ENCODE data around the gene SPEF2.

SPEF2 gene

DNA sequence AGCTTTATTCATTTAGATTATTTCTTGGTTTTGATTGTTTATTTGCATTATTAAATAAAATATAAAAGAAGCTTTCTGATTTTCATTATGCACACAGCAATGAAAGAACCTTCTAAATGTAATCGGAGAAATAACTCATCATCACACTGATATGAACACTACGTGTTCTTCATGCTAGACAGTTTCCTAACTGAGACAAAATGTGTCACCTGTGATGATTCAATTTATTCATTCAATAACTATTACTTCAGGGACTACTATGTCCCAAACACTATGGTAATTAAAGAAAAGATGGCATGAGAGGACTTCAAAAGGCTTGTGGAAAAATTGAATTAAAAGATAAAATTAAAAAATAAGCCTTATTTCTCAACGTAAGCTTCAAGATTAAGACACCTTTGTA is 118.1 kb downstream of the SPEF2 start:
- no peak for DNase-seq

DNA sequence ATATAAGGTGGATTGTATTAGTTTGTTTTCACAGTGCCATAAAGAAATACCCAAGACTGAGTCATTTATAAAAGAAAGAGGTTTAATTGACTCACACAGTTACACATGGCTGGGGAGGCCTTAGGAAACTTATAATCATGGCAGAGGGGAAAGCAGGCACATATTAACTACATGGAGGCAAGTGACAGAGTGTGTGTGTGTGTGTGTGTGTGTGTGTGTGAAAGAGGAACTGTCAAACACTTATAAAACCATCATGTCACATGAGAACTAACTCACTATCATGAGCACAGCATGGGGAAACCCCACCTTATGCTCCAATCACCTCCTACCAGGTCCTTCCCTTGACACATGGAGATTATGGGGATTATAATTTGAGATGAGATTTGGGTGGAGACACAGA is 118.6 kb downstream of the SPEF2 start:
- no peak for DNase-seq

DNA sequence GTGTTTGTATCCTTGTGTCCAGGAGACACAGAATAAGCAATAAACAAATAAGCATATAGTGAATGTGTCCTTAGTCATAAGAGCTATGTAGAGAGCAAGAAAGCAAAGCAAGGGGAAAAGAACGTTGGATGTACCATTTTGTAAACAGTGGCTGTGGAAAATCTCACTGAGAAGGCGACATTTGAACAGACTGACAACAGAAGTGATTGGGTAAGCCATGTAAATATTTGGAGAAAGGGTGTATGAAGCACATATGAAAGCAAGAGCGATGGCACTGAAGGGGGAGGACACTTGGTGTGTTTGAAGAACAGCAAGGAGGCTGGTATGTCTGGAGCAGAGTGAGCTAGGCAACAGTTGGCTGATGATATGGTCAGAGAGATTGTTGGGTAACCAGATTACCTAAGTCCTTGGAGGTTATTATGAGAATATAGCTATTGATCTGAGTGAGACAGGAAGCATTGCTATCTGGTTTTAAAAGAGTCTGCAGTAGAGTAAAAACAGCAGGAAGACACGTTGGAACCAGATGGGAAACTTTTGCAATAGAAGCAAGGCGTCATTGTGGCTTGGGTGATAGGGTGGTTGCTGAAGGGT is 123.6 kb downstream of the SPEF2 start:
- DNase-seq: no peak

DNA sequence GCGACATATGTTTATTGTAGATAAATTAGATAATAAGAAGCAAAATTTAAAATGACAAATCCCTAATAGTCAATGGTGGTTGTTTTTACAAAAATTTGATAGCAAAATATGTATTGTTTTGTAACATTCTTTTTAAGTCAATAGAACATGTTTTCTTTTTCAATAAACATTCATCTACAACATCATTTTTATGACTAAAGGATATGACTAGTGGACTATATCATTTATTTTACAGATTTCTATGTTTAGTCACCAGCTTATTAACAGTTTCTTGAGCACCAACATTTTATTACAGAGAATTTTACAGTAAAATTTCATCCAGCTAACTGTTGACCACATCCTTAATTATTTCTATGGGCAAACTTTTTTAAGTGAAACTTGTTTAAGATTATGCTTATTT is 124.3 kb downstream of the SPEF2 start:
- DNase-seq: no peak

DNA sequence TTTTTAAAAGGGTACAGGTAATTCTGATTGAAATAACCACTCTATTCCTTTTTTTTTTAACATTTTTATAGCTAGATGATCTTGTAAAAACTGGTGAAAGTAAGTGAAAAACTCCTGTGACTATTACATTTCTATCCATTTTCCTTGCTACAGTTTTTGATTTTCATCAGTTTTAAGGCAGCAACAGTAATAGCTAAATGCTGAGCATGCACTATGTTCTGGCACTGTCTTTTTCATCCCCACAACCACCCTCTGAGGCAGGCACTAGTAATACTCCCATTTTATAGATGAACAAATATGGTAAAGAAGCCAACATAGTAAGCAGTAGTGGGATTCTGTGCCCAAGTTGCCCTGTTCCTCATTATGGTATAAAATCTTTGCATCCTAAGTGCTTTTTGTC is 126.0 kb downstream of the SPEF2 start:
- DNase-seq: no peak

DNA sequence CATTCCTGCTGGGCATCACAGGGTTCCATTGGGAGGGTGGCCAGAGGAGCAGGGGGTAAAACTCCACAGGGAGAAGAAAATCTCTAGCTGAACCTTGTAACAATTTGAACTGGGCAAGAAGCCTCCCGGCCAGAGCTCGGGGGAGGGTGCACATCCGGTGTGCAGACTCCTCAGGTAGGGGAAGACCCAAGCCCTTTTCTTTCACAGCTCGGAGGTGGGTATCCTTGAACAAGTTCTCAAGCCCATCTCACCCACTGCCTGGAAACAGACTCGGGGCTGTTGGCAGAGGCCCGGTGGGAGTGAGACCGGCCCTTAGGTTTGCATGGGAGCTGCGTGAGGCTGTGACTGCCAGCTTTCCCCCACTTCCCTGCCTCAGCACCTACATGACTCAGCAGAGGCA is 127.5 kb downstream of the SPEF2 start:
- DNase-seq: no peak

DNA sequence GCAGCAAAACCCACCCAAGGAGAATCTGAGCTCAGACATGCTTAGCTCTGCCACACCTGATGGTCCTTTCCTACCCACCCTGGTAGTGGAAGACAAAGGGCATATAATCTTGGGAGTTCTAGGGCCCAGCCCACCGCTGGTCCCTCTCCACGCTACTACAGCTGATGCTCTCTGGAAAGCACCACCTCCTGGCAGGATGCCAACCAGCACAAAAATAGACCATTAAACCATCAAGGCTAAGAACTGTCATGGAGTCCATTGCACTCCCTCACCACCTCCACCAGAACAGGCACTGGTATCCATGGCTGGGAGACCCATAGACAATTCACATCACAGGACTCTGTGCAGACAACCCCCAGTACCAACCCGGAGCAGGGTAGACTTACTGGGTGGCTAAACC is 128.0 kb downstream of the SPEF2 start:
- no peak for DNase-seq

DNA sequence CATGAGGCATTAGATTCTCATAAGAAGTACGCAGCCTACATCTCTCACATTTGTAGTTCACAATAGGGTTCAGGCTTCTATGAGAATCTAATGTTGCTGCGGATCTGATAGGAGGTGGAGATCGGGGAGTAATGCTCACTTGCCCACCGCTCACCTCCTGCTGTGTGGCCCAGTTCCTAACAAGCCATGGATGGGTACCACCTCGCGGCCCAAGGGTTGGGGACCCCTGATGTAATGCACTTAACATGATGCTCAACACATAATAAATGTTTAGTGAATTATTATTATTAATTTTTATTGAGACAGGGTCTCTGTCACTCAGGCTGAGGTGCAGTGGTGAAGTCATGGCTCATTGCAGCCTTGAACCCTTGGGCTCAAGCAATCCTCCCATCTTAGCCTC is 134.3 kb downstream of the SPEF2 start:
- no peak for DNase-seq

DNA sequence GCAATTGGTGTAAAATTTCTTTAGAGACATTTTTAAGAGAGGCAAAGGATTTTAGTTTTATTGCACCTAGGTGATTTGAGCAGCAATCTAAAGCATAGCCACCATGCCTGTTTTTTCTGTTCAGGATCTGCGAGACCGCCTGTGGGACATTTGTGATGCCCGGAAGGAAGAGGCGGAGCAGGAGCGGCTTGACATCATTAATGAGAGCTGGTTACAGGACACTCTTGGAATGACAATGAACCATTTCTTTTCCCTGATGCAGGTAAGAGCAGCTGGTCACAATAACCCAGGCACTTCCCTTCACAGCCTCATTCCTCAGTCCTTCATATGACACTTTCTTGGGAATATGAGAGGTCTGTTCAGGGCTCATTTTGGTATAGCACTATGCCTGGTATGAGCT is 135.8 kb downstream of the SPEF2 start:
- DNase-seq: no peak

DNA sequence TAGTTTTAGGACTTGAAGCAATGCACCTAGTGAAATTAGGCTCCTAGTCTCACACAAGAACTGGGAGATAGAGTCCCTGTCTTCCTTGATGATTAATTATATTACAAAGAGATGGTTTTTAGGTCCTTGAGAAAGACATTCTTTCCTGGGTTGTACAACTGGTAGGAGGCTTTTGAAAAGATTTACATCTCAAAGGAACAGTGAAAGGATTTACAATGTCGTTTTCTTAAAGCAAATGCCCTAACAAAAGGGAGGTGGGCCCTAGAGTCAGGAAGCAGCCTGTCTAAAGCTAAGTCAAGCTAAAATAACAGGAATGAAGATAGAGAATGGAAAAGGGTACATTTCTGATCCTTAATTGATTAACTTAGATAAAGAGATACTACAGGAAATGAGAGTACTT is 136.8 kb downstream of the SPEF2 start:
- DNase-seq: no peak

DNA sequence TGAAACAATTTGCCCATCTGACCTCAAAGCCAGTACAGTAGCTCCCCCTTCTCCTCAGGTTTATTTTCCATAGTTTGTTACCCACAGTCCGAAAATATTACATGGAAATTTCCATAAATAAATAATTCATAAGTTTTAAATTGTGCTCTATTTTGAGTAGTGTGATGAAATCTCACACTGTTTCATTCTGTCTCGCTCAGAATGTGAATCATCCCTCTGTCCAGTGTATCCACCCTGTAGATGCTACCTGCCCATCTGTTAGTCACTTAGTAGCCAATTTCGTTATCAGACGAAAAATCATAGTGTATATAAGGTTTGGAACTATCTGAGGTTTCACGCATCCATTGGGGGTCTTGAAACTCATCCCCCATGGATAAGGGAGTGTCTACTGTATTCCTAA is 138.3 kb downstream of the SPEF2 start:
- DNase-seq: no peak

DNA sequence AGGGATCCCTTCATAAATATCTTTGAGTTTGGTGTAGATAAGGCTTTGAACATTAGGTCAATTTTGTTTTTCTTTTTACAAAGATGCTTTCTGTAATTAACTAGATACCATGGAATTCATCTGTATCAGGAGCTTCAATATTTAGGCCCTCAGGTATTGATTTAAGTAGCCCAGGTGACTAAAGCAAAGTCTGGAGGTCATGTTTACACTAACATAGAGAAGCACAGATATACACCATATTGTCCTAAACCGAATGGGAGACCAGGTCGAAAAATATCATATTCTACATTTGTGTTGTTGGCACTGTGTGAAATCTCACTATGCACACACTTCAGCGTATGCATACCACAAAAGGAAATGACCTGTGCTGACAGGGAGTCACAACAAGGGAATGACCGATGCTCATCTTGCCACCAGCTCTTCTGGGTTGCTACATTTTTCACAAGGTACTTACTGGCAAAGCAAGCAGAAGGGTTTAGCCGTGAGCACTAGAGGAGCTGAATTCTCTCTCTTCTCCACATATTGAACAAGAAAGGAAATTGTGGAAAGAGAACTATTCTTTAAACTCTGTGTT is 140.6 kb downstream of the SPEF2 start:
- no peak for DNase-seq

DNA sequence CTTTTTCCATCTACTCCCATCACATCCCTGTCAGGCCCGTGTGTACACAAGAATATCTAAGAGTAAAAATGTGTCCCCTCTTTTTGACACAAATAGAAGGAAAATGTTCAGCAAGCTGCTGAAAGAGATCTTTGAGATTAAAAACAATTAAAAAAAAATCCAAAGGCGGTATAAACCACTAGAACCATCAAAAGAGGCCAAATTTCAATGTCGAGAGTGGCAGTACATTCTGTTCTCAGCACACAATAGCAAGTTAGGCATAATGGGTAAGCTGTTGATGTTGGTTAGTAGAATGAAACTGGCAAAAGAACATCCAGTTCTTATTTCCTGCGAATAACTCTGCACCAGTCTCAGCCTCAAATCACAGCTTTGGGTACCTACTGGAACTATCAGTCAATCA is 143.9 kb downstream of the SPEF2 start:
- no peak for DNase-seq

DNA sequence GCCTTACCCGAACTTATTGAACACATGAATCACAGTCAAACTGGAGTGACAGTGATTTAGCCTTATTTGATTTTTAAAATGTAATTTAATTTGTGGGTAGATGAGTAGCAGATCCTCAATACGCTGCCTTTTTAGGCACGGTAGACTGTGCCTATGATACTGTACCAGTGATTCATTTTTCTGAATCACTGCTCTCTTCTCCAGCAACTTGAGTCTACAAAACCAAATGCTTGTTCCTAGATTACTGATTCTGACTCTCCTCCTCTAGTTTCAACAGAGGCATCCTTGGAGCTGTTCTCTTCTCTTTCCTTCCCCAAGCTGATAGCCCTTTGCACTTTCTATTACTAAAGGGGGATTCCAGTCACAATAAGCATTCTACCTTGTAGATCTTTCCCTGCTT is 144.7 kb downstream of the SPEF2 start:
- no peak for DNase-seq

DNA sequence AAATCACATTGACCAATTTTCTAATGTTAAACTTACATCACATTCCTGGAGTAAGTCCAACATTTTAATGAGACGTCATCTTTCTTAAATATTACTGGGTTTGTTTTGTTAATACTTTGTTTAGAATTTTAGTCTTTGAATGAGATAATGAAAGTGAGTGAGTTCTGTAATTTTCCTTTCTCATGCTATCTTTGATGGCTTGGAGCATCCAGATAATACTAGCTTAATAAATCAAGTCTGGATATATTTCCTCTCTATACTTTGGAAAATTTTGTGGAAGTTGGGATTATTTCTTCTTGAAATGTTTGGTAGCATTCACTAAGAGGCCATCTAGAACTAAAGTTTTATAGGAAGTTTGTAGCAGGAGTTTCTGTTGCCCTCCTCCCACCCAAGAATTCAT is 148.3 kb downstream of the SPEF2 start:
- no peak for DNase-seq

DNA sequence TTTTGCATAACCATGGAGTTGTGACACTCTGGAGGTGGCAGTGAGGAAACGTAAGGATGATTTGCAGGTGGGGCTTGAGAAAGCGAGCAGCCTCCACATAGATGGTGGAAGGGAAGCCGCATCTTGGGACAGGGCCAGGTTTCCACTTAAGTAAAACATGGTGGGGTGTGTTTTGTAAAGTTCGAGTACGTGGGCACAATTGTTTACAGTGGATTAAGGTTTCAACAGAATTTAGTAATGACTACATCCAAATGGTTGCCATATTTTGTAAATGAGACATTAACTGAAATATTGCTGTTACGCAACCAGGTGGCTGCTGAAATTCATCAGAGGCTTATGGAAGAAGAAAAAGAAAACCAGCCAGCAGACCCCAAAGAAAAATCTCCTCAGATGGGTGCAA is 153.6 kb downstream of the SPEF2 start:
- DNase-seq: no peak

DNA sequence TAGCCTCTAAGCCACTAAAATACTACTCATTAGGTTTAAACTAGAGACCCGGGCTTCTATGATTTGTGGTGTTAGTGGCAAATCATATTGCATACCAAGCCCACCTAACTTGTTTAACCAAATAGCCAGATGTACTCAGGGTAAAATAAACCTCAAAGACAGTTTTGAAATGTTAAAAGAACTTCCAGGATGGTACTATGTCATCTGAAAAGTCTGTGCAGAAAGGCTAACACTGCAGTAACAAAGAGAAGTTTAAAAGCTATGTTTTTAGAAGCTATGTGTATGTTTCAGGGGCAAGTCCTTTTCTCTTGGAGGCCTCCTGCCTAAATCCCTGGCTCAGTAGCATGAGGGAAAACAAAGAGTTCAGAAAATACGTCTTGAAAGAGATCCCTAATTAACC is 154.2 kb downstream of the SPEF2 start:
- DNase-seq: no peak

DNA sequence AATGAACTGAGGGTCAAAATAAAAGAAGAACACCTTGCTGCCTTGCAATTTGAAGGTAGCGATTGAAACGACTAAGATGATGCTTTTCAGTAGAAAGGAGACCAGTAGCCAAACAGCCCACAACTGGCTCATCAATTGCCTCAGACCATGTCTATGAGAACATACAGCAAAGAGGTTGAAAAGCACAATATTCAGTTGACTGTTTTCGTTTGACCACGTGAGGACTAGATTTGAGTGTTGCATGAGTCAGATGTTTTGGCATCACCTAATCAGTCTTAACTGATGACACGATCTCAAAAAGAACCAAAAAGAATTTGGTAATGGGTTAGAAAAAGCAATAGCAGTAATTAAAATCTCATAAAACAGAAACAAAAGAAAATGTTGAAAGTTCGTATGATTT is 156.3 kb downstream of the SPEF2 start:
- peak; percentile 21 for DNase-seq

DNA sequence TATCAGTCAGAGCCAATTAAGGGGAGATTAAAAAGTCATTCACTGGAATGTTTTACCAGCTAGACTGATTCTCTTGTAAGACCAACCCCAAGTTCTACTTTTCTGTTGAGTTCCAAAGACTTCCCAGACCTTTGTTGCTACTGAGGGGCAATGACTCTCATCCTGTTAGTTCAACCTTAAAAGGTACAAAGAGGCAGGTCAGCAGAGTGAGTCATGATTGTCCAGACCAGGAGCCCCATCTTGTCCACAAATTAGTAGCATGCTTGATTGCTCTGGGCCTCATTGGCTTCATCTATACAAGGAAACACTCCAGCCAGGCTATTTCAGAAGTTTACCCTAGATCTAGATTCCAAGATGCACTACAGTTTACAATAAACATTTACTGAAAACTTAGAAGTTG is 159.1 kb downstream of the SPEF2 start:
- no peak for DNase-seq

DNA sequence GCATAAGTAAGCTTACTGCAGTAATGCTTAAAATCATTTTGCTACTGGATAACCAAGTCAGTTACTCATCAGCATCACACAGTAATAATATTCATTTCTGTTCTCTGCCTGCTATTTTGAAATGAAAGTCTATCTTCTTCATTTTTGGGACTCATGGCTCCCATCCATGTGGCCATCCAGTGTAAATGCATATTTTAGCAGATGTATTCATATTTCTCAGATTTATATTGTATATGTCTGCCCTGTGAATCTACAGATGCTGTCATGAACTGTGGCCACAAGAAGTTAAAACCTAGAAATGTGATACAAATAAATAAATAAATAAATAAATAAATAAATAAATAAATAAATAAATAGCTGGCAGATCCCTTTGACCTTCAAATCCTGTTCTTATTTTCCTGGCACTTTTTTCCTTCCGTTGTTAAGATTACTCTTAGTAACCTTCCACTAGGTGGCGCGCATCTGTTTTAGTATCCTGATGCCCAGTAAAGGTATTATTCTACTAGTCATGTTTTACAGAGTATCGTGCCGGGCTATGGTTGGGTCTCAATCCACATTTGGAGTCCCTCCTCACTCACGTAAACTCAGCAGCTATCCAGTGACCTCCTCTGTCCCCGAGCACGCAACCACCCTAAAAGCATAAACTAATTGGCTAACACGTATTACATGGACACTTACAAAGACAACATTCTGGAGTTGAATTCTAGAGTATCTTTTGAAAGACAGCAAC is 159.9 kb downstream of the SPEF2 start:
- peak; percentile 84 for DNase-seq

DNA sequence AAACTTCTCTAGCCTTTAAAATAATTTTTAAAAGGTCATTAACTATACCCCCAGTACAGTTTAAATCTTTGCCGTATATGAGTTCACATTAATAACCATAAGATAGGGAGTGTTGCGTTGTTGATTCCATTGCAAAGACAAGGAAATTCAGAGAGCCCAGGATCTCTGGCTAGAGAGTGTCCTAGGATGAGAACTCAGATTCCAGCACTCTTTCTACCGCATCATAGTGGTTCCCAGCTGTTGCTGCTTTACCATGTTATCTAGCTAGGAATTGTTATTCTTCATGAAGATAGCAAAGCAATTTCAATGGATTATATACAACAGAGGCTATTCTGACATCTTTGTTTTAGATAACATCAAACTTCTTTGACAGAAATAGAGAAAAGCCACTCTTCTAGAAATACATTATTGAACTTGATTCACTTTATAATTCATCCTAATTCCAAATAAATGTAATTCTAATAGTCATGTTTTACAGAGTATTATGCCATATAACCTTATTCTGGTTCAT is 160.7 kb downstream of the SPEF2 start:
- no peak for DNase-seq

DNA sequence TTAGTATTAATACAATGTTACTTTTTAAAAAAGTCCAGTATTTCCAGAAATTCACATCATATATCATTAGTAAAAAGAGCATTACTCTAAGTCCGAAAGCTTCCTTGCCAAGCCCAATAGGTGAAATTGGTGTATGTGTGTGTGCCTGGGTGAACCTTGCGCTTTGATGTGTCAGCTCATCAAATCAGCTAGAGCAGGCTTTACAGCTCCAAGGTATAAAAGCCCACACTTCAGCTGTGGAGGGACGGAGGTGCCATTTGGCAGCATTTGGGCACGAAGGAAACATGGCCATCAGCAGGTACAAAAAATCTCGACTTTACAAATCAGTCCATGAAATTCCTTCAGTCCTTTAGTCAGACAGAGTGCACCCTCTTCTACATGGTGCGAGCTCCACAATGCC is 162.6 kb downstream of the SPEF2 start:
- DNase-seq: peak; percentile 70

DNA sequence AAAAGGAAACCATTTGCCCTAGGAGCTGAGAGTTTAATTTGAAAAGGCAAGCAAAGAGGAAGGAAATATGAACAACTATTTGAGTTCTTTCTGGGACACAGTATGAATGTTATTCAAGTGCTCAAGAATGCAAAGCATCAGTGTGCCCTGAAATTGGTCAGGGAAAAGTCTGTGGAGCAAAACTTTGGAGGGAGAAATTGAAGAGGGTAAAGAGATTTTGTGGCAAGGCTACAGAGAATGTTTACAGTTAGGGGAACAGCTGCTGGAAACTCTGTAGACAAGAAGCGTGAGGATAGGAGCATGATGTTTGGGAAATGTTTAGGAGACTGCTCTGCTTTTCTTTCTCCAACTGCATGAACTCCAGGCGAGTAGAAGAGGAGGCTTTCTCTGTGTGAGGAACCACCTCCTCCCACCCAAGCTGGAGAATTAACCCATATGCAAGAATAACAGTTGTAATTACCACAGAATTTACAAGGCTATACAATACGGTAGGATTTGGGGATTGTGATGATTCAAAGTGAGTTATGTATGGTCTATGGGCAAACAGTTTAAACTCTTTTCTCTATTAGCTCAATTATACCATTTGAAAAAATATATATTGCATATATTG is 163.6 kb downstream of the SPEF2 start:
- no peak for DNase-seq

DNA sequence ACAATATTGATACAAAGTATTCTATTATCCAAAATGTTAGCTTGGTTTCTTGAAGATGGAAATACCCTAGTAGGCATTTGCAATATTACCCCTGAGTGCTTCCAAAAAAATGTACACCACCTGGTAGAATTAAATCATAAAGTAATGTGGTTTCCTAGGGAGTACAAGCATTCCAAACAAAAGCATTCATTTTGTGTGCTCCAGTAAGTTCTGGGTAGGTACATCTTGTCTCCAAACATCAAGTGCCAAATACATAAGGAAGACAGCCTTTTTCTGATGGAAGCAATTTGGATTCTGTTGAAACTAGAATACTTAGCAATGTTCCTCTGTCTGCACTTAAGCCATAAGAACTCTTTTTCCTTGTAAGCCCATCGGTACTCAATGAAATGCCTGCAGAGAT is 165.9 kb downstream of the SPEF2 start:
- DNase-seq: no peak
